ENCODE data around the gene MRS2. TPM values are rescaled to one million over a fixed set of nuclear protein-coding genes. Genes with fewer than 3 reads are reported as not detected.
"Not testable (repeated sequence)": the region's sequence is repeated elsewhere in the genome, so short reads cannot be mapped to it uniquely, and the experiment has no call there.

The MRS2 gene
- total RNA-seq, 3 donors from 2014 or later: 20.3 to 34.0 (median 26.7) TPM

- DNase-seq (ENCODE audit: low spot score in 2 of 2): no peak
- no peak overlapping the region for H3K27ac ChIP-seq
- intact Hi-C loops (cut with DNase I; ENCODE audit: low total_unique reads): no loop called here
- no peaks in the 10 kb centered on the region for H3K4me1 ChIP-seq
- no peak overlapping the region for H3K4me3 ChIP-seq
- no peaks in the 10 kb centered on the region for H3K36me3 ChIP-seq
- no peak for TF ChIP-seq CTCF (IDR thresholded peaks at IDR 0.05)
- TF ChIP-seq POLR2AphosphoS5 (IDR thresholded peaks at IDR 0.05): no peak
- TF ChIP-seq POLR2A (IDR thresholded peaks at IDR 0.05): no peak
- H3K9me3 ChIP-seq: peaks cover 0 to 3% of the 10 kb centered on the region in 2 donors
- H3K27me3 ChIP-seq: no peaks in the 10 kb centered on the region
Observed at GRCh38 chr6:24374612-24375011, 28.1 kb upstream of the MRS2 start.

- Histone ChIP-seq H3K9me3 (no peaks in the 10 kb centered on the region), H3K4me3 (no peak overlapping the region), H3K36me3 (no peaks in the 10 kb centered on the region), H3K27me3 (no peaks in the 10 kb centered on the region), H3K27ac (no peak overlapping the region), H3K4me1 (no peaks in the 10 kb centered on the region)
- TF ChIP-seq CTCF (IDR thresholded peaks at IDR 0.05): no peak
- no peak for TF ChIP-seq POLR2AphosphoS5 (IDR thresholded peaks at IDR 0.05)
- TF ChIP-seq POLR2A (IDR thresholded peaks at IDR 0.05): no peak
- intact Hi-C loops (cut with DNase I; ENCODE audit: low total_unique reads): no loop called here
- DNase-seq (ENCODE audit: low spot score in 2 of 2): no peak
Observed at GRCh38 chr6:24376871-24377270, 25.9 kb upstream of the MRS2 start.

GRCh38 chr6:24378473-24379097 lies 24.2 kb upstream of the MRS2 start:
- Histone ChIP-seq H3K27me3 (no peaks in the 10 kb centered on the region), H3K36me3 (no peaks in the 10 kb centered on the region), H3K27ac (no peak overlapping the region), H3K4me1 (no peaks in the 10 kb centered on the region), H3K4me3 (no peak overlapping the region), H3K9me3 (no peaks in the 10 kb centered on the region)
- intact Hi-C loops (cut with DNase I; ENCODE audit: low total_unique reads): no loop called here
- TF ChIP-seq CTCF (IDR thresholded peaks at IDR 0.05) (no peak), POLR2AphosphoS5 (IDR thresholded peaks at IDR 0.05) (no peak), POLR2A (IDR thresholded peaks at IDR 0.05) (no peak)
- no peak for DNase-seq (ENCODE audit: low spot score in 2 of 2)

GRCh38 chr6:24381476-24382219 lies 21.1 kb upstream of the MRS2 start:
- intact Hi-C loops (cut with DNase I; ENCODE audit: low total_unique reads): no loop called here
- no peak overlapping the region for H3K27ac ChIP-seq
- TF ChIP-seq POLR2AphosphoS5 (IDR thresholded peaks at IDR 0.05) (no peak), POLR2A (IDR thresholded peaks at IDR 0.05) (no peak), CTCF (IDR thresholded peaks at IDR 0.05) (no peak)
- no peaks in the 10 kb centered on the region for H3K4me1 ChIP-seq
- no peak for DNase-seq (ENCODE audit: low spot score in 2 of 2)
- no peaks in the 10 kb centered on the region for H3K36me3 ChIP-seq
- H3K9me3 ChIP-seq: no peaks in the 10 kb centered on the region
- H3K27me3 ChIP-seq: no peaks in the 10 kb centered on the region
- no peak overlapping the region for H3K4me3 ChIP-seq

GRCh38 chr6:24382220-24382540 lies 20.6 kb upstream of the MRS2 start:
- no peaks in the 10 kb centered on the region for H3K9me3 ChIP-seq
- H3K4me3 ChIP-seq: no peak overlapping the region
- no peaks in the 10 kb centered on the region for H3K27me3 ChIP-seq
- no peak for TF ChIP-seq POLR2AphosphoS5 (IDR thresholded peaks at IDR 0.05)
- no peaks in the 10 kb centered on the region for H3K36me3 ChIP-seq
- no peak for DNase-seq (ENCODE audit: low spot score in 2 of 2)
- H3K27ac ChIP-seq: no peak overlapping the region
- H3K4me1 ChIP-seq: no peaks in the 10 kb centered on the region
- intact Hi-C loops (cut with DNase I; ENCODE audit: low total_unique reads): no loop called here

- H3K9me3 ChIP-seq; DNase-seq (ENCODE audit: low spot score in 2 of 2); H3K4me1 ChIP-seq; H3K27me3 ChIP-seq; H3K4me3 ChIP-seq; intact Hi-C loops (cut with DNase I; ENCODE audit: low total_unique reads); H3K27ac ChIP-seq; H3K36me3 ChIP-seq: not testable (repeated sequence)
Observed at GRCh38 chr6:24382891-24383494, 19.7 kb upstream of the MRS2 start.

GRCh38 chr6:24384369-24385130 lies 18.2 kb upstream of the MRS2 start:
- H3K36me3 ChIP-seq; H3K4me3 ChIP-seq; DNase-seq (ENCODE audit: low spot score in 2 of 2); H3K27ac ChIP-seq; H3K4me1 ChIP-seq; H3K9me3 ChIP-seq; intact Hi-C loops (cut with DNase I; ENCODE audit: low total_unique reads); H3K27me3 ChIP-seq: not testable (repeated sequence)

Measured in breast epithelium (tissue), 4 donors.